HUES64 (cell line): ENCODE measurements around the gene TDG.
A peak's percentile ranks its signal among the peaks of the same experiment; 100 is the strongest.

Experiments used
- H3K27ac ChIP-seq: 2 replicates; pipeline ENCODE4 v1.7.0; 2013; ENCODE audit warnings: low read depth, low read length, inconsistent platforms
- H3K27me3 ChIP-seq: 2 replicates; pipeline ENCODE4 v1.6.1; 2013; ENCODE audit warnings: mild to moderate bottlenecking, low read length; ENCODE audit not compliant: insufficient read depth
- H3K36me3 ChIP-seq: 2 replicates; pipeline ENCODE4 v1.6.1; 2013; ENCODE audit warnings: mild to moderate bottlenecking, low read length; ENCODE audit not compliant: insufficient read depth
- H3K4me1 ChIP-seq: 2 replicates; pipeline ENCODE4 v1.6.1; 2013; ENCODE audit warnings: mild to moderate bottlenecking, low read length, moderate library complexity; ENCODE audit not compliant: insufficient read depth
- H3K4me3 ChIP-seq: 2 replicates; pipeline ENCODE4 v1.5.1; 2013; ENCODE audit warnings: mild to moderate bottlenecking, low read length, moderate library complexity
- H3K9ac ChIP-seq: 2 replicates; pipeline ENCODE4 v1.6.1; 2013; ENCODE audit warnings: mild to moderate bottlenecking, low read depth, low read length
- H3K9me3 ChIP-seq: 2 replicates; pipeline ENCODE4 v1.6.1; 2013; ENCODE audit warnings: low read depth, low read length; ENCODE audit not compliant: insufficient read depth
- WGBS: fragments of 150-250, 120-280 bp; methylation state at CpG from one replicate; pipeline ENCODE4 v1.1.7; 2013; ENCODE audit warnings: missing lambda C conversion rate; 5-methylcytosine and 5-hydroxymethylcytosine counted together

Gene TDG

GRCh38 chr12:103962493-103962892, 3.2 kb upstream of the TDG start:
- 79% methylated on average over 1 of the region's 1 CpG for WGBS
- no peak overlapping the region for H3K27ac ChIP-seq
- H3K4me1 ChIP-seq = peaks cover 15% of the 10 kb centered on the region

GRCh38 chr12:103964805-103965204, 867 bp upstream of the TDG start:
- no peaks in the 10 kb centered on the region for H3K9me3 ChIP-seq
- H3K4me3 ChIP-seq = peak overlapping the region; percentile 87
- H3K27ac ChIP-seq = peak overlapping the region; percentile 96; the same call in 1 of the 2 replicates
- H3K36me3 ChIP-seq = peaks cover 27% of the 10 kb centered on the region
- peak overlapping the region; percentile 96 for H3K9ac ChIP-seq
- H3K27me3 ChIP-seq = no peaks in the 10 kb centered on the region
- H3K4me1 ChIP-seq = peaks cover 15% of the 10 kb centered on the region
- WGBS = 66% methylated on average over 3 of the region's 3 CpGs

More at GRCh38 chr12:103962493-103962892, 3.2 kb upstream of the TDG start:
- no peaks in the 10 kb centered on the region for H3K9me3 ChIP-seq
- H3K27me3 ChIP-seq = no peaks in the 10 kb centered on the region
- no peak overlapping the region for H3K9ac ChIP-seq
- no peak overlapping the region for H3K4me3 ChIP-seq
- H3K36me3 ChIP-seq = peaks cover 7% of the 10 kb centered on the region; the same call in 1 of the 2 replicates

- H3K9ac ChIP-seq = peak overlapping the region; percentile 96
- H3K4me3 ChIP-seq = peak overlapping the region; percentile 87
- H3K27me3 ChIP-seq = no peaks in the 10 kb centered on the region
- WGBS = 0% methylated on average over 6 of the region's 11 CpGs
- no peaks in the 10 kb centered on the region for H3K9me3 ChIP-seq
- peaks cover 29% of the 10 kb centered on the region for H3K36me3 ChIP-seq
- H3K27ac ChIP-seq = peak overlapping the region; percentile 96
- H3K4me1 ChIP-seq = peaks cover 15% of the 10 kb centered on the region
Observed at GRCh38 chr12:103965255-103965589, 450 bp upstream of the TDG start.

- H3K4me1 ChIP-seq = peaks cover 15% of the 10 kb centered on the region
- no peaks in the 10 kb centered on the region for H3K9me3 ChIP-seq
- H3K36me3 ChIP-seq = peaks cover 35% of the 10 kb centered on the region
- peak overlapping the region; percentile 87 for H3K4me3 ChIP-seq
- 58% methylated on average over 1 of the region's 1 CpG for WGBS
- H3K27me3 ChIP-seq = no peaks in the 10 kb centered on the region
- H3K9ac ChIP-seq = peak overlapping the region; percentile 96
- peak overlapping the region; percentile 96 for H3K27ac ChIP-seq
Observed at GRCh38 chr12:103966736-103967135, 1.1 kb downstream of the TDG start.

- Histone ChIP-seq H3K4me1 (peaks cover 16% of the 10 kb centered on the region), H3K9ac (no peak overlapping the region), H3K9me3 (no peaks in the 10 kb centered on the region), H3K27me3 (no peaks in the 10 kb centered on the region), H3K36me3 (peaks cover 43% of the 10 kb centered on the region), H3K27ac (no peak overlapping the region), H3K4me3 (no peak overlapping the region)
- WGBS = 86% methylated on average over 2 of the region's 2 CpGs
Observed at GRCh38 chr12:103969391-103969790, 3.7 kb downstream of the TDG start.

- H3K27me3 ChIP-seq = no peaks in the 10 kb centered on the region
- no peaks in the 10 kb centered on the region for H3K9me3 ChIP-seq
- H3K27ac ChIP-seq = no peak overlapping the region; the same call in 1 of the 2 replicates
- H3K9ac ChIP-seq = no peak overlapping the region
- H3K4me3 ChIP-seq = no peak overlapping the region
- H3K4me1 ChIP-seq = peaks cover 5% of the 10 kb centered on the region; the same call in 1 of the 2 replicates
- H3K36me3 ChIP-seq = peaks cover 67% of the 10 kb centered on the region
- WGBS = 88% methylated on average over 2 of the region's 2 CpGs
Observed at GRCh38 chr12:103973909-103974308, 8.2 kb downstream of the TDG start.

GRCh38 chr12:103975368-103975767, 9.7 kb downstream of the TDG start:
- H3K27me3 ChIP-seq = no peaks in the 10 kb centered on the region
- no peaks in the 10 kb centered on the region for H3K9me3 ChIP-seq
- H3K27ac ChIP-seq = no peak overlapping the region
- peaks cover 70% of the 10 kb centered on the region for H3K36me3 ChIP-seq
- H3K4me3 ChIP-seq = no peak overlapping the region
- H3K4me1 ChIP-seq = peaks cover 5% of the 10 kb centered on the region; the same call in 1 of the 2 replicates
- WGBS = 89% methylated on average over 2 of the region's 2 CpGs
- H3K9ac ChIP-seq = no peak overlapping the region

GRCh38 chr12:103978384-103978982, 12.8 kb downstream of the TDG start:
- H3K27ac ChIP-seq = no peak overlapping the region
- no peaks in the 10 kb centered on the region for H3K27me3 ChIP-seq
- H3K4me3 ChIP-seq = no peak overlapping the region
- H3K36me3 ChIP-seq = peaks cover 87% of the 10 kb centered on the region
- H3K4me1 ChIP-seq = peaks cover 2% of the 10 kb centered on the region; the same call in 1 of the 2 replicates
- WGBS = 96% methylated on average over 4 of the region's 4 CpGs
- no peaks in the 10 kb centered on the region for H3K9me3 ChIP-seq
- H3K9ac ChIP-seq = no peak overlapping the region

- no peak overlapping the region for H3K27ac ChIP-seq
- H3K36me3 ChIP-seq = peaks cover 80% of the 10 kb centered on the region
- H3K9ac ChIP-seq = no peak overlapping the region
- WGBS = 100% methylated on average over 2 of the region's 2 CpGs
- H3K9me3 ChIP-seq = no peaks in the 10 kb centered on the region
- H3K27me3 ChIP-seq = no peaks in the 10 kb centered on the region
- no peaks in the 10 kb centered on the region for H3K4me1 ChIP-seq
- no peak overlapping the region for H3K4me3 ChIP-seq
Observed at GRCh38 chr12:103986829-103987228, 21.2 kb downstream of the TDG start.

GRCh38 chr12:103994235-103994634, 28.6 kb downstream of the TDG start:
- H3K9ac ChIP-seq = no peak overlapping the region
- H3K36me3 ChIP-seq = peaks cover 12% of the 10 kb centered on the region
- no peaks in the 10 kb centered on the region for H3K27me3 ChIP-seq
- H3K9me3 ChIP-seq = no peaks in the 10 kb centered on the region
- H3K27ac ChIP-seq = no peak overlapping the region
- H3K4me1 ChIP-seq = no peaks in the 10 kb centered on the region
- WGBS = 92% methylated on average over 4 of the region's 4 CpGs
- no peak overlapping the region for H3K4me3 ChIP-seq

GRCh38 chr12:103996595-103996994, 30.9 kb downstream of the TDG start:
- Histone ChIP-seq H3K4me3 (no peak overlapping the region), H3K36me3 (no peaks in the 10 kb centered on the region), H3K9me3 (no peaks in the 10 kb centered on the region), H3K27ac (no peak overlapping the region), H3K9ac (no peak overlapping the region), H3K4me1 (no peaks in the 10 kb centered on the region), H3K27me3 (no peaks in the 10 kb centered on the region)
- WGBS = 90% methylated on average over 5 of the region's 5 CpGs
